Stimulated activated CD4-positive, alpha-beta T cell treated with anti-CD3 and anti-CD28 coated beads, Interleukin-2, amount 100 ng/mL, for 48 hours (primary cell): ENCODE data around the gene ESRP2.
A peak's percentile ranks its signal among the peaks of the same experiment; 100 is the strongest.

Source experiments
- DNase-seq, 2 donors: peaks; one replicate each; pipeline ENCODE4 v3.0.0-alpha.2; 2020

The ESRP2 gene

GRCh38 chr16:68263559-68264127, 27.7 kb upstream of the ESRP2 start:
- DNase-seq = no peak

GRCh38 chr16:68259007-68259825, 23.3 kb upstream of the ESRP2 start:
- DNase-seq = no peak

DNA sequence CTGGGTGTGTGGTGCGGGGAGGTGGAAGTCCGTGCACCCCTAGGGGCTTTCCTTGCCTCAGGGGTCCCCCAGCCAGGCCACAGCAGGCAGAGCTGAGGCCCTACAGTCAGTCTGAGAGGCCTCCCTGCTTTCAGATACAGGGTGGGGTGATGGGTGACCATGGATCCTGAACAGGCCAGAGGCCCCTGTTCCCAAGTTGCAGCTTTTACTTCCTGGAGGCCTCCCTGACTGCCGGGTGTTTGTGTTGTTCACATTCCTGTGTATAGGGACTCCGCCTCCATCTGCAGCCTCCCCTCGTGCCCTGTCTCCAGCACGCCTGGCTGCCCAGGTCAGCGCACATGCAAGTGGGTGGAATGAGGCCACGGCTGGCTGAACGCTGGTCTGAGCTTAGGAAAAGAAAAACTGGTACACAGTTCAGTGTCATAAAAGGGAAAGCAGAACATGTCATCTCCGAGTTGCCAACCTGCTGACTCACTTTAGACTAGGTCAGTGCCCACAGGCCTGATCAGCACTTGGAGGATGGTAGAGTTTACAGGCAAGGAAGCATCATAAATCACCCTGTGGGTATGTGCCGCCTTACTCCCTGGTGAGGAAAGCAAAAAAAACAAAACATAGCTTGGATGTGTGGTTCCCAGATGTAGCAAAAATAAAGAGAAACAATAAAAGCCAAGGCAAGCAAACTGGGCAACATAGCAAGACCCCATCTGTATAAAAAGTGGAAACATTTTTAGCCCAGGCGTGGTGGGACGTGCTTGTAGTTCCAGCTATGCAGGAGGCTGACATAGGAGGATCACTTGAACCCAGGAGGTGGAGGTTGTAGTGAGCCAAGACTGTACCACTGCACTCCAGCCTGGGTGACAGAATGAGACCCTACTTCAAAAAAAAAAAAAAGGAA, 22.2 kb upstream of the ESRP2 start:
- no peak for DNase-seq

DNA sequence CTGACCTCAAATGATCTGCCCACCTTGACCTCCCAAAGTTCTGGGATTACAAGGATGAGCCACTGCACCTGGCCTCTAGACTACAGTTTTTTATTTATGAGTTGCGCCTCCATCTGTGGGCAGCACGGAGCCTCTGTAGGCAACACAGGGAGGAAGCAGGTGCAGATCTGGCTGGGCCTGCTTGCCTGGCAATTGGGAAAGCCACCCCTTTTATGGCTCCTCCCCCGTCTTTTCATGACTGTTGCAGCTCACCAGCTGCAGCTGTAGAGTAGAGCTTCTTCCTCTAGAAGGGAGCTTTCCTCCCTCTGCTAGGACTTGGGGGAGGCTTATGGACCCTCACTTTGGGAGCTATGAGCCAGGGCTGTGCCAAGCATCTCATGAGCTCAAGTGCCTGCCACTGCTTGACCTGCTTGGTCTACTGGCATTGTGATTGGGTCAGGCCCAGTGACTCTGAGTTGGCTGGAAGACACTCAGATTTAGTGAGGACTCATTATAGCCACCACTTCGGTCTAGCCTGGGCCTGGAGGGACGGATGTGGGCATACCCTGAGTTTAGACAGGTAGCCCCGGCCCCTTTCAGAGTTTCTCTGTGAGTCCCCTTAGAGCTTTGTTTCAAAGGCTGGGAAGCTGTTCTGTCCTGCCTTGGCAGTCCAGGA, 21.5 kb upstream of the ESRP2 start:
- no peak for DNase-seq

DNA sequence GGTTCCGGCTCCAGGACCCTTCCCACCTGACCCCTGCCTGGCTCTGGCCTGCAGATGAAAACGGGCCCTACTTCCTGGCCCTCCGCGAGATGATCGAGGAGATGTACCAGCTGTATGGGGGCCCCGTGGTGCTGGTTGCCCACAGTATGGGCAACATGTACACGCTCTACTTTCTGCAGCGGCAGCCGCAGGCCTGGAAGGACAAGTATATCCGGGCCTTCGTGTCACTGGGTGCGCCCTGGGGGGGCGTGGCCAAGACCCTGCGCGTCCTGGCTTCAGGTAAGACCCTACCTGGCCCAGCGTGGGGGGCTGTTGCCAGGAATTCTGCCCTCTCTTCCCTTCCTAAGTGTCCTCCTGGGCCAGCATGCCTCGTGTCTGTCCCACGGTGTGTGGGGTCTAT, 19.8 kb upstream of the ESRP2 start:
- DNase-seq = no peak

DNA sequence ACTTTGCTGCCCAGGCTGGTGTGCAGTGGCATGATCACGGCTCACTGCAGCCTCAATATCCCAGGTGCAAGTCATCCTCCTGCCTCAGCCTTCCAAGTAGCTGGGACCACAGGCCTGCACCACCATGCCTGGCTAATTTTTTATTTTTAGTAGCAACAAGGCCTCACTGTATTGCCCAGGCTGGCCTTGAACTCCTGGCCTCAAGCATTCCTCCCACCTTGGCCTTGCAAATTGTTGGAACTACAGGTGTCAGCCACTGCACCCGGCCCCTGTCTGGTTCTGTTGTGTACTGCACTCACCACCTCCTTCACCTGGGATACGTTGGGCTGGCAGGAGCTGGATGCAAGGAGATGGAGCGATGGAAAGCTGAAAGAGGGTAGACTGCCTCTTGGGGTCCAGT, 17.8 kb upstream of the ESRP2 start:
- DNase-seq = no peak

GRCh38 chr16:68252383-68252782, 16.5 kb upstream of the ESRP2 start:
- DNase-seq = no peak

DNA sequence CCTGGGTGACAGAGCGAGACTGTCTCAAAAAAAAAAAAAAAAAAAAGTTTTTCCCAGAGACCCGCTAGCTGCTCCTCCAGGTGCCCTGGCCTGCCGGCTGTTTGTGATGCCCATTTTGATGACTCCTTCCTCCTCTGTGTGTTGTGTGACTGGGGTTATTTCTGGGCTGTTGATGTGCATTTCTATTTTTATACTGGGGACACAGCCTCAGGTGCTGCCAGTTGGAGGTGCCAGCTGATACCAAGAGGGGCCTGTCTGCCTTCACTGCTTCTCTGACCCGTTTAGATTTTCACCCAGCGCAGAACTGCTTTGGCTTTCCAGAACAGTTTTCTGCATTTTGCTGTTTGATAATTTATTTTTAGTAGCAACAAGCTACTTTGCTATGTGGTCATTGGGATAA, 15.9 kb upstream of the ESRP2 start:
- no peak for DNase-seq

DNA sequence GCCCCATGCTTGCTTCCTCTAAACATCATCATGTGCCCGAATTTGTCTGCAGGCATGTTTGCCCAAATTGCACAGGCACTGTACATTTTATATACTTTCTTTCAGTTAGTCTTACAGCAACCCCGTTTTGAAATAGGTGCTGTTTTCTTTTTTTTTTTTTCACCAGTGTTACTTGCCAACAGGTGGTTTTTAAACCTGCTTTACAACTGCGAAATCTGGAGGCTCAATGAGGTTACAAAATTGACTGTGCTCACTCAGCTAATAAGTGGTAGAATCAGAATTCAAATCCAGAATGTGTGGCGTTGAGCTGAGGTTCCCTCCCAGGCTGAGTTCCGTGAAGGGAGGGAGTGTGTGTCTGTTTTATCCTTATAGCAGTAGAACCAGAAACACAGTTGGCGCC, 15.0 kb upstream of the ESRP2 start:
- no peak for DNase-seq

DNA sequence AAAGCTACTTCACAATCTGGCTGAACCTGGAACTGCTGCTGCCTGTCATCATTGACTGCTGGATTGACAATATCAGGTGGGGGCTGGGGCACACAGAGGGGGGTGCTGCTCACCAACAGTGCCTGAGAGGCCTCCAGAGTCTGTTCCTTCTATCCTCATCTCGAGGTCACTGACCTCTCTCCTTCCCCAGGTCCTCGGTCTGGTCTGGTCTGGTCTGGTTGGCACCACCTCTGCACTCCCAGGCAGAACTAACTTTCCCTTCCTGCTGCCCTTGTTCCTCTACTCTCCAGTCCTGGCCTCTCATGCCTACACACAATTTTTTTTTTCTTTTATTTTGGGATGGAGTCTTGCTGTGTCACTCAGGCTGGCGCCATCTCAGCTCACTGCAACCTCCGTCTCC, 13.4 kb upstream of the ESRP2 start:
- no peak for DNase-seq

GRCh38 chr16:68247932-68248331, 12.0 kb upstream of the ESRP2 start:
- DNase-seq = no peak

DNA sequence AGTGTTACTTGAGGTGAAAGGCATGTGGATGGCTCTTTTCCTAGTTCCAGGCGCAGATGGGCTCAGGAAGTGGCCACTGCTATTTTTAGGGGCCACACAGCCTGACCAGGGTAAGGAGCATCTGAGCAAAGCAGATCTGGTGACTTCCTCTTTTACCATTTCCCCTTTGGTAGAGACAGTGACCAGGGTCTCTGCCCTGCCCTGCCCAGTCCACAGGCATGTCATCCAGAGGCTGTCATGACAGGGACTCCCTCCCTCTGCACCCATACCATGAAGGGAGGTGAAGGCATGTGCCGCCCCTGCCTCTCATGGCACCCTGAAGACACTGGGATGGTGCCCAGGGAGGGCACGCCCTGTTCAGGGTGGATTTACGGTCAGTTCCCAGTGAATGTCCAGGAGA, 11.5 kb upstream of the ESRP2 start:
- DNase-seq = no peak

DNA sequence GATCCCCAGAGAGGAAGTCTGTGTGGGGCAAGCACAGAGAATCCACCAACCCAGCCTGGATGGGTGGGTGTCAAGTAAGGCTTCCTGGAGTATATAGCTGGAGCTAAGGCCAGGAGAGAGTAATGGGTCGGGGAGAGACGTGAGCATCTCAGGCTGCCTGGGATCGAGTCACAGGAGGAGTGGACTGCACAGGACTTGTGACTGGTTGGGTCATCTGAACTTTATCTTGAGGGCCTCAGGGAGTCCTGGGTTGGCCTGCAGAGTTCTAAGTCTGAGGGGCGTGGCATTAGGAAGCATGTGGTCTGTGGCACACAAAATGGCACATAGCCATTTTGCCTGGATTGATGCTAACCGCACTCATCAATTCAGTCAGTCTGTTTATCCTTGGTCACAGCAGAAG, 10.7 kb upstream of the ESRP2 start:
- DNase-seq = no peak

DNA sequence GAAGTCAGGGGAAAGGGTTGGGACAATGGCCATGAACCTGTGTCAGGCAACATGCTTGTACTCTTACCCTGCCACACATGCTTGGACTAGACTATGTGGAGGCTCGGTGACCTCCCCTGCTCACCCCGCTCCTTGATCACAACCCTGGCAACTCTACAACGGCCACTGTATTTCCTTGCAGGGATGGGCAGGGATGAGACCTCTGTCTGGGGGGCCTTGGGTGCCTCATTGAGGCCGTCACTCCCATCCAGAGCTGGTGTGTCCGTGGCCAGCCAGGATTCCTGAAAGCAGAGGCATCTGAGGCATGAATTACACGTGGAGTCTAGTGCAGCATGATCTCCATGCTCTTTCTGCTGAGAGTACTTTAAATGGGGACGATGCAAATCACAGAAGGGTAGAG, 10.2 kb upstream of the ESRP2 start:
- no peak for DNase-seq

GRCh38 chr16:68244903-68245853, 9.3 kb upstream of the ESRP2 start, which contains the start of gene PLA2G15:
TSS of gene PLA2G15 (plus strand) at chr16:68245373. CDS start at chr16:68245427, 54 bp downstream.
- DNase-seq = peak; percentile 96 to 97

GRCh38 chr16:68244481-68244902, 8.6 kb upstream of the ESRP2 start:
- DNase-seq = no peak

DNA sequence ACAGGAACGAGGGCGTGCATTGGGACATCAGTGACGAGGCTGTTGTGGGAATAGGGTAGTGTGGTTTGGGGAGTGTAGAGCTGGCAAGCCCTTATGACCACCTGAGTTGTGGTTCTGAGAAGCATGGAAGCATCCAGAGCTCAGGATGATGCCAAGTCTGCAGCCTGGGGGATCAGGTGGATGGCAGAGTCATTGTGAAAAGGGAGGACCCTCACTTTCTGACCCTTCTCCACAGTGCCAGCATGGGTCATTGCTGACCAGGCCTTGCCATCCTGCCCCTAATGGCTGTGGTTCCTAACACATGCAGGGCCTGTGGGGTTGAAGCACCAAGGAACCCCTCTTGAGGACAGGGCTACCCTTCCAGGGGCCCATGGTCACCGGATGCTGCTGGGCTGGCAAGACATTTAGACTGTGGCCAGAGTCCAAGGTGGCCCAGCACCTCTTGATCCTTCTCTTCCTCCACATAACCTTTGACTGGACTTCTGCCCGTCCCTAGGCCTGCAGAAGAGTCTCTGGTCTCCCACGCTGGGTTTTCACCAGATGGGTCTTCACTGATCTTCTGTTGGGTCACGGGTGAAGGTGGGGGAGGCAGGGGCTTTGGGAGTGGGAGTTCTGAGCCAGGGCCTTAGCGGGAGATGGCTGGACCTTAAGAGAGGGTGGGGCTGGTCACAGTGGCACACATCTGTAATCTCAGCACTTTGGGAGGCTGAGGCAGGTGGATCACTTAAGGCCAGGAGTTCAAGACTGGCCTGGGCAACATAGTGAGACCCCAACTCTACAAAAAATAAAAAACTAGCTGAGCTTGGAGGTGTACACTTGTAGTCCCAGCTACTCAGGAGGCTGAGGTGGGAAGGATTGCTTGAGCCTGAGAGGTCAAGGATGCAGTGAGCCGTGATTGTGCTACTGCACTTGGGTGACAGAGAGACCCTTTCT, 7.3 kb upstream of the ESRP2 start:
- no peak for DNase-seq

GRCh38 chr16:68242085-68242484, 6.2 kb upstream of the ESRP2 start:
- DNase-seq = no peak

DNA sequence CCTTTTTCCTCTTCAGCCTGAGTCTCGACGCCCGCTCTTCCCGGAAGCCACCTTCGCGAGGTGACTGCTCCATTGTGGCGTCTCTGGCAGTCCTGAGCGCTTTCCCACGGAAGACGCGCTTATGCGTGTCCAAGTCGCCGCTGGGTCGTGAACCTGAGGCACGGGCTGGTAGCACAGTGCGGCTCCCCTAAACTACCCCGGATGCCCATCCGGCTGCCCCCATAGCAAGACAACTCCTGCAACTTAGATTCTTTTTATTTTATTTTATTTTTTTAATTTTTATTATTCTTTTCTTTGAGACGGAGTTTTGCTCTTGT, 2.1 kb upstream of the ESRP2 start:
- DNase-seq = no peak

GRCh38 chr16:68237243-68238028, 1.5 kb upstream of the ESRP2 start:
- peak; percentile 88 to 91 for DNase-seq
